ENCODE data around the gene HK1.

The HK1 gene

DNA sequence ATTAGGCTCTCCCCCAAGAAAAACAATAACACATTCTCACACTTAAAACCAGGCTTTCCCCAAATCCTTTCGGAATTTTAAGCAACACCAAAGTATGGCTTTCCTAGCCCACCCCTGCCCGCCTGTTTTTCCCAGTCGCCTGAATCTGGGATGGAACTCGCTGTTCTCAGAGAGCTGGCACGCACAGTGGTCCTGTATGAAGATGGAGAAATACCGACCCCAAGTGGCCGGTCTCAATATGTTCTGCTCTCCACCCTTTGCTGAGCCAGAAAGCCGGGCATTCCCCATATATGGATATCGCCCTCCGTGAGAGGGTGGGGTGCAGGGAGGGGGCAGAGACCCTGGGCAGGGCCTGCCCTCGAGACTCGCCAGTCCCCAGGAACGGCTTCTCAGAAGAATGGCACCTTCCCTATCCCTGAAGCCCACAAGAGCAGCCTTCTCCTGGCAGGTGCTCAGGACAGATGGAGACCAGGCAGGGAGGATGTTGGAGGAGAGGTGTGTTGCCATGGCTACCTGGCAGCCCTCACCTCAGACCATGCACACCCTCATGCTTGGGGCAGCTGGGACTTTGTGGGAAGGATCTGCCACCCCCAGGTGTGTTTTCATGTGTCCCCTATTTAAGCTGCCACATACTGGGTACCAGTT, 135.0 kb downstream of the HK1 start:
- ChIA-PET POLR2A (interaction anchor here (1.1 kb wide), 1 partner anchor 23 kb away, joined by 3 read pairs; no protein-coding TSS in a partner anchor), CTCF (interaction anchor here (0.5 to 2.0 kb wide), 7 partner anchors 34 to 1956 kb away, joined by 3 to 6 read pairs (median 3); no protein-coding TSS in a partner anchor)
- Histone ChIP-seq H3K4me1 (ENCODE audit: control insufficient read depth, insufficient read depth, low read length) (no peaks in the 10 kb centered on the region), H3K36me3 (ENCODE audit: control insufficient read depth in 2 of 2, insufficient read depth in 1 of 2, low read length in 2 of 2) (no peaks in the 10 kb centered on the region), H3K9me3 (ENCODE audit: control insufficient read depth, insufficient read depth, low read depth, low read length) (no peaks in the 10 kb centered on the region), H3K4me3 (ENCODE audit: low read depth, low read length) (no peak overlapping the region), H3K27ac (ENCODE audit: extremely low read depth, low read depth, low read length) (no peak overlapping the region)
- TF ChIP-seq, protein P1, sequence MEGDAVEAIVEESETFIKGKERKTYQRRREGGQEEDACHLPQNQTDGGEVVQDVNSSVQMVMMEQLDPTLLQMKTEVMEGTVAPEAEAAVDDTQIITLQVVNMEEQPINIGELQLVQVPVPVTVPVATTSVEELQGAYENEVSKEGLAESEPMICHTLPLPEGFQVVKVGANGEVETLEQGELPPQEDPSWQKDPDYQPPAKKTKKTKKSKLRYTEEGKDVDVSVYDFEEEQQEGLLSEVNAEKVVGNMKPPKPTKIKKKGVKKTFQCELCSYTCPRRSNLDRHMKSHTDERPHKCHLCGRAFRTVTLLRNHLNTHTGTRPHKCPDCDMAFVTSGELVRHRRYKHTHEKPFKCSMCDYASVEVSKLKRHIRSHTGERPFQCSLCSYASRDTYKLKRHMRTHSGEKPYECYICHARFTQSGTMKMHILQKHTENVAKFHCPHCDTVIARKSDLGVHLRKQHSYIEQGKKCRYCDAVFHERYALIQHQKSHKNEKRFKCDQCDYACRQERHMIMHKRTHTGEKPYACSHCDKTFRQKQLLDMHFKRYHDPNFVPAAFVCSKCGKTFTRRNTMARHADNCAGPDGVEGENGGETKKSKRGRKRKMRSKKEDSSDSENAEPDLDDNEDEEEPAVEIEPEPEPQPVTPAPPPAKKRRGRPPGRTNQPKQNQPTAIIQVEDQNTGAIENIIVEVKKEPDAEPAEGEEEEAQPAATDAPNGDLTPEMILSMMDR (tag by site-specific recombination; IDR thresholded peaks at IDR 0.05), result peak; percentile 55
- no peak for TF ChIP-seq SP7 (tag by site-specific recombination; IDR thresholded peaks at IDR 0.05)
- peak; percentile 74 for TF ChIP-seq ZBTB8A (tag by site-specific recombination; IDR thresholded peaks at IDR 0.05)
- TF ChIP-seq ZBTB17 (tag by site-specific recombination; IDR thresholded peaks at IDR 0.05), result peak; percentile 48
- TF ChIP-seq BCL11A (tag by site-specific recombination; IDR thresholded peaks at IDR 0.05; ENCODE audit: low read depth), result no peak
- TF ChIP-seq ZFP69B (tag by site-specific recombination; IDR thresholded peaks at IDR 0.05), result no peak
- no peak for TF ChIP-seq ZNF544 (tag by site-specific recombination; IDR thresholded peaks at IDR 0.05)
- no peak for TF ChIP-seq ZNF133 (tag by site-specific recombination; IDR thresholded peaks at IDR 0.05)
- TF ChIP-seq ZNF626 (tag by site-specific recombination; IDR thresholded peaks at IDR 0.05), result no peak
- TF ChIP-seq ZNF548 (tag by site-specific recombination; IDR thresholded peaks at IDR 0.05), result no peak
- peak; percentile 92 for TF ChIP-seq ZNF654 (tag by site-specific recombination; IDR thresholded peaks at IDR 0.05; ENCODE audit: low read depth)
- TF ChIP-seq ZNF280D (tag by site-specific recombination; IDR thresholded peaks at IDR 0.05), result no peak
- TF ChIP-seq, protein P2, sequence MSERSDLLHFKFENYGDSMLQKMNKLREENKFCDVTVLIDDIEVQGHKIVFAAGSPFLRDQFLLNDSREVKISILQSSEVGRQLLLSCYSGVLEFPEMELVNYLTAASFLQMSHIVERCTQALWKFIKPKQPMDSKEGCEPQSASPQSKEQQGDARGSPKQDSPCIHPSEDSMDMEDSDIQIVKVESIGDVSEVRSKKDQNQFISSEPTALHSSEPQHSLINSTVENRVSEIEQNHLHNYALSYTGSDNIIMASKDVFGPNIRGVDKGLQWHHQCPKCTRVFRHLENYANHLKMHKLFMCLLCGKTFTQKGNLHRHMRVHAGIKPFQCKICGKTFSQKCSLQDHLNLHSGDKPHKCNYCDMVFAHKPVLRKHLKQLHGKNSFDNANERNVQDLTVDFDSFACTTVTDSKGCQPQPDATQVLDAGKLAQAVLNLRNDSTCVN (tag by site-specific recombination; optimal IDR thresholded peaks at IDR 0.05), result peak; percentile 1
- no peak; the same call in 1 of the 2 replicates for TF ChIP-seq ZNF366 (tag by site-specific recombination; conservative IDR thresholded peaks at IDR 0.05)
- TF ChIP-seq, protein P3, sequence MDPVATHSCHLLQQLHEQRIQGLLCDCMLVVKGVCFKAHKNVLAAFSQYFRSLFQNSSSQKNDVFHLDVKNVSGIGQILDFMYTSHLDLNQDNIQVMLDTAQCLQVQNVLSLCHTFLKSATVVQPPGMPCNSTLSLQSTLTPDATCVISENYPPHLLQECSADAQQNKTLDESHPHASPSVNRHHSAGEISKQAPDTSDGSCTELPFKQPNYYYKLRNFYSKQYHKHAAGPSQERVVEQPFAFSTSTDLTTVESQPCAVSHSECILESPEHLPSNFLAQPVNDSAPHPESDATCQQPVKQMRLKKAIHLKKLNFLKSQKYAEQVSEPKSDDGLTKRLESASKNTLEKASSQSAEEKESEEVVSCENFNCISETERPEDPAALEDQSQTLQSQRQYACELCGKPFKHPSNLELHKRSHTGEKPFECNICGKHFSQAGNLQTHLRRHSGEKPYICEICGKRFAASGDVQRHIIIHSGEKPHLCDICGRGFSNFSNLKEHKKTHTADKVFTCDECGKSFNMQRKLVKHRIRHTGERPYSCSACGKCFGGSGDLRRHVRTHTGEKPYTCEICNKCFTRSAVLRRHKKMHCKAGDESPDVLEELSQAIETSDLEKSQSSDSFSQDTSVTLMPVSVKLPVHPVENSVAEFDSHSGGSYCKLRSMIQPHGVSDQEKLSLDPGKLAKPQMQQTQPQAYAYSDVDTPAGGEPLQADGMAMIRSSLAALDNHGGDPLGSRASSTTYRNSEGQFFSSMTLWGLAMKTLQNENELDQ (tag by site-specific recombination; IDR thresholded peaks at IDR 0.05; ENCODE audit: low read depth), result no peak
- TF ChIP-seq ZNF670 (tag by site-specific recombination; IDR thresholded peaks at IDR 0.05; ENCODE audit: low read depth), result no peak
- no peak for TF ChIP-seq ZNF292 (tag by site-specific recombination; IDR thresholded peaks at IDR 0.05; ENCODE audit: borderline replicate concordance, low read depth)
- no peak for TF ChIP-seq ZNF433 (tag by site-specific recombination; IDR thresholded peaks at IDR 0.05; ENCODE audit: low read depth)
- no peak for TF ChIP-seq ZNF24 (tag by site-specific recombination; IDR thresholded peaks at IDR 0.05)
- peak; percentile 78; the same call in 1 of the 2 replicates for TF ChIP-seq PRDM10 (tag by site-specific recombination; IDR thresholded peaks at IDR 0.05)
- no peak for TF ChIP-seq ZNF585B (tag by site-specific recombination; IDR thresholded peaks at IDR 0.05)
- no peak for TF ChIP-seq ZNF48 (tag by site-specific recombination; IDR thresholded peaks at IDR 0.05)
- no peak for TF ChIP-seq BCL11B (tag by site-specific recombination; IDR thresholded peaks at IDR 0.05; ENCODE audit: low read depth)
- TF ChIP-seq ZNF555 (tag by site-specific recombination; conservative IDR thresholded peaks at IDR 0.05), result no peak
- TF ChIP-seq SALL2 (tag by site-specific recombination; IDR thresholded peaks at IDR 0.05; ENCODE audit: borderline replicate concordance), result no peak
- peak; percentile 48; the same call in 1 of the 2 replicates for TF ChIP-seq ZNF600 (tag by site-specific recombination; IDR thresholded peaks at IDR 0.05)

All from HEK293 (cell line).